Mesodermal cell (in vitro differentiated cells): ENCODE results near the gene PAQR9.
"Not testable (repeated sequence)": the region's sequence is repeated elsewhere in the genome, so short reads cannot be mapped to it uniquely, and the experiment has no call there.

Experiments used
- H3K27ac ChIP-seq: 2 replicates; pipeline ENCODE4 v1.7.0; 2013; ENCODE audit warnings: mild to moderate bottlenecking, low read depth, low read length, moderate library complexity; ENCODE audit not compliant: severe bottlenecking
- H3K36me3 ChIP-seq: 2 replicates; pipeline ENCODE4 v1.7.1; 2013; ENCODE audit warnings: mild to moderate bottlenecking, low read length, moderate library complexity; ENCODE audit not compliant: control insufficient read depth, insufficient read depth
- H3K4me1 ChIP-seq: one replicate; pipeline ENCODE4 v1.7.1; 2013; ENCODE audit warnings: mild to moderate bottlenecking, low read length; ENCODE audit not compliant: insufficient read depth, control insufficient read depth, poor library complexity, severe bottlenecking
- H3K4me3 ChIP-seq: 2 replicates; pipeline ENCODE4 v1.7.0; 2013; ENCODE audit warnings: low read length, control low read depth, mild to moderate bottlenecking; ENCODE audit not compliant: insufficient read depth, poor library complexity, severe bottlenecking; ENCODE audit errors: extremely low read depth
- H3K9me3 ChIP-seq: 2 replicates; pipeline ENCODE4 v1.7.1; 2013; ENCODE audit warnings: mild to moderate bottlenecking, low read length, moderate library complexity; ENCODE audit not compliant: control insufficient read depth
- WGBS, 2 experiments: methylation state at CpG; one replicate each; pipeline ENCODE4 v1.1.5; 2013; ENCODE audit warnings: missing lambda C conversion rate in 2 of 2; ENCODE audit not compliant: insufficient coverage in 2 of 2; 5-methylcytosine and 5-hydroxymethylcytosine counted together

The PAQR9 gene

GRCh38 chr3:142998439-142998838 is 35.0 kb upstream of the PAQR9 start:
- Histone ChIP-seq H3K36me3 (no peaks in the 10 kb centered on the region), H3K9me3 (no peaks in the 10 kb centered on the region)
- 100% methylated on average over 1 of the region's 3 CpGs; no CpG with 5 or more reads in 1 of the 2 experiments for WGBS, 2 experiments

GRCh38 chr3:142997330-142997729 is 33.9 kb upstream of the PAQR9 start:
- Histone ChIP-seq H3K27ac (no peak overlapping the region), H3K4me3 (no peak overlapping the region), H3K36me3 (no peaks in the 10 kb centered on the region), H3K9me3 (no peaks in the 10 kb centered on the region), H3K4me1 (peaks cover 7% of the 10 kb centered on the region)
- 20% methylated on average over 1 of the region's 2 CpGs; no CpG with 5 or more reads in 1 of the 2 experiments for WGBS, 2 experiments

More at GRCh38 chr3:142998439-142998838, 35.0 kb upstream of the PAQR9 start:
- no peak overlapping the region for H3K4me3 ChIP-seq
- peaks cover 12% of the 10 kb centered on the region for H3K4me1 ChIP-seq
- no peak overlapping the region for H3K27ac ChIP-seq

GRCh38 chr3:142993958-142994442 is 30.5 kb upstream of the PAQR9 start:
- Histone ChIP-seq H3K9me3 (no peaks in the 10 kb centered on the region), H3K4me1 (peaks cover 3% of the 10 kb centered on the region), H3K4me3 (no peak overlapping the region), H3K27ac (no peak overlapping the region), H3K36me3 (no peaks in the 10 kb centered on the region)
- WGBS, 2 experiments, result 29 to 33% methylated on average over 3 of the region's 4 CpGs

DNA sequence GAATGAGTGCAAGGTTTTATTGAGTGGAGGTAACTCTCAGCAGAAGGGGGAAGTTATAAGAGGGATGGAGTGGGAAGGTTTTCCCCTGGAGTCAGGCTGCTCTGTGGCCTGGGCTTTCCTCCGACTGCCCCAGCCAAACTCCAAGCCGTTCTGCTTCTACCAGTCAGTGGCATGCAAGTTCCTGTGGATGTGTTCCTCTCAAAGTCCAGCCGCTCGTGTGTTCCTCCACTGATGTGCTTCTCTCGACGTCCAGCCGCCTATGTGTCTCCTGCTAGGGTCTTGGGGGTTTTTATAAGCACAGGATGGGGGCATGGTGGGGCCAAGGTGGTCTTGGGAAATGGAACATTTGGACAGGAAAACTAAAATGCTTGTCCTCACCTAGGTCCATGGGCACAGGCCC is 28.8 kb upstream of the PAQR9 start:
- 93 to 100% methylated on average over 5 to 7 of the region's 7 CpGs for WGBS, 2 experiments
- Histone ChIP-seq H3K4me3 (no peak overlapping the region), H3K9me3 (no peaks in the 10 kb centered on the region), H3K27ac (no peak overlapping the region), H3K36me3 (no peaks in the 10 kb centered on the region), H3K4me1 (peaks cover under 1% of the 10 kb centered on the region)

- 93 to 100% methylated on average over 1 to 2 of the region's 5 CpGs for WGBS, 2 experiments
- Histone ChIP-seq H3K9me3 (no peaks in the 10 kb centered on the region), H3K4me3 (no peak overlapping the region), H3K36me3 (no peaks in the 10 kb centered on the region), H3K27ac (no peak overlapping the region), H3K4me1 (no peaks in the 10 kb centered on the region)
Measured at GRCh38 chr3:142990721-142991120, 27.2 kb upstream of the PAQR9 start.

DNA sequence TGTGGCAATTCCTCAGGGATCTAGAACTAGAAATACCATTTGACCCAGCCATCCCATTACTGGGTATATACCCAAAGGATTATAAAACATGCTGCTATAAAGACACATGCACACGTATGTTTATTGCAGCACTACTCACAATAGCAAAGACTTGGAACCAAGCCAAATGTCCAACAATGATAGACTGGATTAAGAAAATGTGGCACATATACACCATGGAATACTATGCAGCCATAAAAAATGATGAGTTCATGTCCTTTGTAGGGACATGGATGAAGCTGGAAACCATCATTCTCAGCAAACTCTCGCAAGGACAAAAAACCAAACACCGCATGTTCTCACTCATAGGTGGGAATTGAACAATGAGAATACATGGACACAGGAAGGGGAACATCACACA is 25.4 kb upstream of the PAQR9 start:
- WGBS, 2 experiments, result no CpG with 5 or more reads among the region's 3 CpGs
- H3K9me3 ChIP-seq, H3K4me1 ChIP-seq, H3K4me3 ChIP-seq, H3K27ac ChIP-seq, H3K36me3 ChIP-seq: not testable (repeated sequence)

DNA sequence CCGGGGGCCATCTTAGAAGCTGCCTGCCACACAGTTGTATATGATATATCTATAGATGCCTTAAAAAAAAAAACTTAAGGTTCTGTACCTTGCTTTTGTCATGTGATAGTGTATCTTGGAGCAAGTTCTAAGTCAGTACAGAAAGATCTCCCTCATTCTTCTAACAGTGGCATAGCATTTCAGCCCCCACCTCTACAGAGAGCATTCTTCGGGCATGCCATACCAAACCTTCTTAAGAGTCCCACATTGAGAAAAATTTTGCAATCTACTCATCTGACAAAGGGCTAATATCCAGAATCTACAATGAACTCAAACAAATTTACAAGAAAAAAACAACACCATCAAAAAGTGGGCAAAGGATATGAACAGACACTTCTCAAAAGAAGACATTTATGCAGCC is 24.7 kb upstream of the PAQR9 start:
- not testable (repeated sequence) for H3K4me1 ChIP-seq, H3K4me3 ChIP-seq, H3K36me3 ChIP-seq, H3K27ac ChIP-seq, H3K9me3 ChIP-seq
- 67 to 82% methylated on average over 1 of the region's 2 CpGs for WGBS, 2 experiments

- Histone ChIP-seq H3K9me3 (no peaks in the 10 kb centered on the region), H3K27ac (no peak overlapping the region), H3K4me1 (no peaks in the 10 kb centered on the region), H3K4me3 (no peak overlapping the region), H3K36me3 (no peaks in the 10 kb centered on the region)
- WGBS, 2 experiments, result 38 to 44% methylated on average over 5 of the region's 7 CpGs
Measured at GRCh38 chr3:142987707-142988106, 24.2 kb upstream of the PAQR9 start.

DNA sequence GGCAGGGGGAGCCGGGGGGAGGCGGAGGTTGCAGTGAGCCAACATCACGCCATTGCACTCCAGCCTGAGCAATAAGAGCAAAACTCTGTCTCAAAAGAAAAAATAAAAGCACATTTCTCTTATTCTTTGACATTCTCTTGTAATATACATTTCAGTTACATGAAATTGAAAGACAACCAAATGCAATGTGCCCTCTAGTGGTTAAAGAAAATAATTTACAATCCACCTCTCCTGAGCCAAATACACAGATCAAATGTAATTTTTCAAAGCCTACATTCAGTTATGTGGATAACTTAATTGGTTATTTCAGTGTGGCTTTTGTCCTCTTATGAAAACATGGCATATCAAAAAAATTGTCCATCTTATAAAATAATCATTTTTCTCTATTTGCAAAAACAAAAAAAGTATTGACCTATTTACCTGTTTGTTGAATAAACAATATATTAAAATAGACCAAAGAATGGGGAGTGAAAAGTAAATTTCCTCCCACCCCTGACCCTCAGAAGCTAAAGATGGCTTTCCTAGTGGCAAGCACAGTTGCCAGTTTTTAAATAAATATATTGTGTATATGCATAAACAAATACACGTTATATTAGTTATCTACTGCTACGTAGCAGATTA is 23.7 kb upstream of the PAQR9 start:
- 93% methylated on average over 5 of the region's 5 CpGs; no CpG with 5 or more reads in 1 of the 2 experiments for WGBS, 2 experiments
- no peaks in the 10 kb centered on the region for H3K36me3 ChIP-seq
- no peak overlapping the region for H3K27ac ChIP-seq
- H3K4me1 ChIP-seq, result no peaks in the 10 kb centered on the region
- no peaks in the 10 kb centered on the region for H3K9me3 ChIP-seq
- no peak overlapping the region for H3K4me3 ChIP-seq

- 96% methylated on average over 2 of the region's 3 CpGs for WGBS, 2 experiments
- no peaks in the 10 kb centered on the region for H3K9me3 ChIP-seq
- H3K36me3 ChIP-seq, result no peaks in the 10 kb centered on the region
- no peak overlapping the region for H3K27ac ChIP-seq
- H3K4me1 ChIP-seq, result peaks cover 3% of the 10 kb centered on the region
- H3K4me3 ChIP-seq, result no peak overlapping the region
Measured at GRCh38 chr3:142984255-142984654, 20.8 kb upstream of the PAQR9 start.

DNA sequence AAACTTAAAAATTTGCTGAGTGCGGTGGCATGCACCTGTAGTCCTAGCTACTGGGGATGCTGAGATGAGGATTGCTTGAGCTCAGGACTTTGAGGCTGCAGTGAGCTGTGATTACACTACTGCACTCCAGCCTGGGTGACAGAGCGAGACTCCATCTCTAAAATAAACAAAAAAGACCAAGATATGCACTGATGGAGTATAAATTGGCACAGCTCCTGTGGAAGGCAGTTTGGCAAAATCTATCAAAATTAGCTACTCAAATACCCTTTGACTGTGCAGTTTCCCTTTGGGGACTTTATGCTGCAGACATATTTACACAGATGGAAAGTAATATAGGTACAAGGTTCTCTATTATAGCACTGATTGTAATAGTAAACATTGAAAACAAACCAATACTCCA is 19.8 kb upstream of the PAQR9 start:
- H3K36me3 ChIP-seq, result no peaks in the 10 kb centered on the region
- no peak overlapping the region for H3K4me3 ChIP-seq
- no peak overlapping the region for H3K27ac ChIP-seq
- WGBS, 2 experiments, result 100% methylated on average over 1 of the region's 2 CpGs; no CpG with 5 or more reads in 1 of the 2 experiments
- no peaks in the 10 kb centered on the region for H3K9me3 ChIP-seq
- peaks cover 3% of the 10 kb centered on the region for H3K4me1 ChIP-seq
